Mesodermal cell (in vitro differentiated cells): ENCODE results near the gene UROC1.

Experiments used
- H3K27ac ChIP-seq: 2 replicates; pipeline ENCODE4 v1.7.0; 2013; ENCODE audit warnings: mild to moderate bottlenecking, low read depth, low read length, moderate library complexity; ENCODE audit not compliant: severe bottlenecking
- H3K36me3 ChIP-seq: 2 replicates; pipeline ENCODE4 v1.7.1; 2013; ENCODE audit warnings: mild to moderate bottlenecking, low read length, moderate library complexity; ENCODE audit not compliant: control insufficient read depth, insufficient read depth
- H3K4me1 ChIP-seq: one replicate; pipeline ENCODE4 v1.7.1; 2013; ENCODE audit warnings: mild to moderate bottlenecking, low read length; ENCODE audit not compliant: insufficient read depth, control insufficient read depth, poor library complexity, severe bottlenecking
- H3K4me3 ChIP-seq: 2 replicates; pipeline ENCODE4 v1.7.0; 2013; ENCODE audit warnings: low read length, control low read depth, mild to moderate bottlenecking; ENCODE audit not compliant: insufficient read depth, poor library complexity, severe bottlenecking; ENCODE audit errors: extremely low read depth
- H3K9me3 ChIP-seq: 2 replicates; pipeline ENCODE4 v1.7.1; 2013; ENCODE audit warnings: mild to moderate bottlenecking, low read length, moderate library complexity; ENCODE audit not compliant: control insufficient read depth
- WGBS, 2 experiments: methylation state at CpG; one replicate each; pipeline ENCODE4 v1.1.5; 2013; ENCODE audit warnings: missing lambda C conversion rate in 2 of 2; ENCODE audit not compliant: insufficient coverage in 2 of 2; 5-methylcytosine and 5-hydroxymethylcytosine counted together

Gene UROC1

DNA sequence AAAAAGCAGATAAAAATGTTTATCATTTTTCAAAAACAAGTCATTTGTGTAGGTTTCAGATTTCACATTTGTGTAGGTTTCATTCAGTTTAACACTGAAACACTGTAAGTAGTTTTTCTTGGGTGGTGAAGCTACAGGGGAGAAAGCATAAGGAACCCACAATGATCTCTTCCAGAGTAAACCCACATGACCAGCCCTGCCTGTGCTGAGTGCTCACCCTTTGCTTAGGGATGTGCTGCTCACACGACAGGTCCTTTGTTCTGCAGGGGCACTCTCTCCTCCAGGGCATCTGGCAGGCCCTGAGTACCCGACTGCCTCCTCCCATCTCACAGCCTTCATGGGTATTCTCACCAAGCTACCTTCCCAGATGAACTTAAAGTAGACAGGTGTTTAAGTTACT, 70.8 kb downstream of the UROC1 start:
- H3K4me3 ChIP-seq = no peak overlapping the region
- H3K4me1 ChIP-seq = no peaks in the 10 kb centered on the region
- WGBS, 2 experiments = 60% methylated on average over 1 of the region's 2 CpGs; no CpG with 5 or more reads in 1 of the 2 experiments
- H3K36me3 ChIP-seq = peaks cover 15% of the 10 kb centered on the region
- H3K9me3 ChIP-seq = no peaks in the 10 kb centered on the region
- H3K27ac ChIP-seq = no peak overlapping the region

DNA sequence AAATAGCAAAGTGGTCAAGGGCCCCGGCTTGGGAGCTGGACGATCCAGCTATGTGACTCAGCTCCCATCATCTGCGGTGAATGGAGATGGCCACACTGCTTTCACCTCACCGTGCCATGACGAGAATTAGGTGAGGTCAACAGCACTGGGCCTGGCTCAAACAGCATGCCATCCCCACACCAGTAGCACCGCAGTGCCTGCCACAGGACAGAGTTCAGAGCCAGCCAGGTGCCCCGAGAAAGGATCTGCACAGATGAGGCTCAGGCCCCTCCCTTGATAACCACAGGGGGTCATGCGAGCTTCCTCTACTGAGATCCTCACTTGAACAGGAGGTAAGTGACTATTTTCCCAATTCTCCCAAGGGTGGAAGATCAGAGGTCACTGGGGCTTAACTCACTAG, 71.3 kb downstream of the UROC1 start:
- Histone ChIP-seq H3K4me1 (no peaks in the 10 kb centered on the region), H3K9me3 (no peaks in the 10 kb centered on the region), H3K36me3 (peaks cover 10% of the 10 kb centered on the region), H3K27ac (no peak overlapping the region), H3K4me3 (no peak overlapping the region)
- WGBS, 2 experiments = 87 to 91% methylated on average over 7 to 8 of the region's 8 CpGs

DNA sequence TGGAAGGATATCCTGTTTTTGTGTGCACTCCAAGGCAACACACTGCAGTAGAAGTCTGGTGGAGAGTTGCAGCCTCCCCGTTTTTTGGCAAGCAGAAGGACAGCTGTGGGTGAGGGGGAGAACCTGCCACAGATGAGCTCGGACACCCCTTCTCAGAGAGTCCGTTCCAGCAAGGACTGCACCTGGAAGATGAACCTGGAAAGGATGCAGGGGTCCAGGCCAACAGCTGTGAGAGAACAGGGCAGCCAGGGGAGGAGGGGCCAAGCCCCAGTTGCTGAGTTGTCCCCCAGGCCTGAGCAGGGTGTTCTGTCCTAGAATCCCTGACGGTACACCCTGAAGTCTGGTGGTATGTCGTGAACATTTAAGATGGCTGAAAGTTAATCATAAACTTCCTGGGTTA, 72.1 kb downstream of the UROC1 start:
- Histone ChIP-seq H3K36me3 (peaks cover 2% of the 10 kb centered on the region), H3K4me1 (no peaks in the 10 kb centered on the region), H3K9me3 (no peaks in the 10 kb centered on the region), H3K4me3 (no peak overlapping the region), H3K27ac (no peak overlapping the region)
- WGBS, 2 experiments = 89 to 96% methylated on average over 5 of the region's 5 CpGs

DNA sequence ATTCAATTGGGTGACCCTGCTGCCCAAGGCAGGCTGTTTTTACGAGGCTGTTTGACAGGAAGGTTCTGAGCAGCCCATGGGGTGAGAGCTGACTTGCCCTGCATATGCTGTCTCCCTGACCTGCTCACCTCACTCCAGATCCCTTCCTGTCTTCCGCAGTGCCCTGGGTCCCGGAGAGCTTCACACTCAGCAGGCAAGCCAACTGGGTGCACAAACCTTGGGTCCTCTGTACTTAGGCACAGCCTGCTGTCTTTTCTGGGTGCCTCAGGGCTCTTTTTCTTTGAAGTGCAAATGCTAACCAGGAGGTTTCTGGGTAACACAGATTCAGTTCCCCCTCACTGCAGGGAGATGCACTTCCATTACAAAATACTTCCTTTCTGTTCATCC, 74.7 kb downstream of the UROC1 start:
- Histone ChIP-seq H3K27ac (no peak overlapping the region), H3K36me3 (peaks cover 13% of the 10 kb centered on the region), H3K9me3 (no peaks in the 10 kb centered on the region), H3K4me1 (no peaks in the 10 kb centered on the region), H3K4me3 (no peak overlapping the region)
- WGBS, 2 experiments = 85 to 91% methylated on average over 2 to 3 of the region's 3 CpGs

DNA sequence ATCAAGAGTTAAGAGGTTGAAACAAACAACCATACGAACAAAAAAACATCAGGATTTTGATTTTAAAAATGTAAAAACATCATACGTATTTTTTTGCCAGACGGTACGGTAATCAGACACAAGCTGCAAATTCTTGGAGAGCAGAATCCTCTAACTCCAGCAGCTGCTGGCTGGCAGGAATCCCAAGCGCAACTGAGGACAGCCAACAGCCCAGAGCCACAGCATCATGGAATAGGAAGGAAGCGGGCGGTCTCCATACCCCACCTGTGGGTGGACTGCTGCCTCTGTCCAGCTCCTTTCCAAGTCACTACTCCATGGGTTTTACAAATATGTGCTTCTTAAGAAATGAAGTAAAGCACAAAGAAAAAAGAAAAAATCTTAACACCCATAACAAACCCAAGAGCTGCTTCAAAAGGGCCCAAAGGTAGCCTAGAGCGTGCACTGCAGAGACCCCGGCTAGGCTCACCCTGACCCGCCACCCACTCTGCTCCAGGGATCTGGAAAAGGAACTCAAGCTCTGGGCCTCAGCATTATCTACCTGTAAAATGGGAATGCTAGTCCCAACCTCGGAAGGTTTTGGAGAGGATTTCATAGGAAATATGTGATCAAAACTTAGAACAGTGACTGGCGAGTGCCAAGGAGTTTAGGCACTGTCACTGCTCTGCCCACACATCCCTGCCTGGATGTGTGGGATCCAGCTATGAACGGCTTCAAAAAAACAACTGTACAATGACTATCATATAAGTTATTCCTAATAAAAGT, 75.3 kb downstream of the UROC1 start:
- Histone ChIP-seq H3K36me3 (peaks cover 16% of the 10 kb centered on the region), H3K4me3 (no peak overlapping the region), H3K9me3 (no peaks in the 10 kb centered on the region), H3K4me1 (no peaks in the 10 kb centered on the region), H3K27ac (no peak overlapping the region)
- WGBS, 2 experiments = 94 to 98% methylated on average over 5 to 7 of the region's 13 CpGs

DNA sequence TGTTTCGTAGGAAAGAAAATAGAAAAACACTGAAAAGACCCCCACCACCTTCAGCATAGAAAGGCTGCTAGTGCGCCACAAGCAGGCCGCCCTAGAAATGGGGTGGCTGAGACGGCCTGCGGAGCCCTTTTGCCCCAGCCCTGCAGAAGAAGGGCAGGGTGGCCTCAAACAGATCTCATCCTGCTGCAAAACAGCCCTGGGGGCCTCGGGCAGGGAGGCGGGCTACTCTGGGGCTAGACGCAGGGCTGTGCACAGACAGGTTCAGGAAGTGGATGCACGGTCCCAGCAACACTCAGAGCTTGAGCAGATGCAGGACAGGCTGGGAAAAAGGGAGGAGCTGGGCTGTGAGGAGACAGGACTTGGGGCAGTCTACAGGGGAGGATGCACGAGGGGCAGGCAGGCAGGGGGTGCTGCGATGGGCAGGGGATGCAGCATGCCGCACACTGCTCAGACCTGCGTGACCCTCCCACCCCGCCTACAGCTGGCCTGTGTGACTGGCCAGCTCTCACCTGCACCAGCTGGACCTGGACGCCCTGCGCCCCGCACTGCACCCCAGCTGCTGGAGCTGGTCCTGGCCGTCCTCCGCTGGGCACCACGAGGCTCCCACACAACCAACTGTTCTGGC, 76.2 kb downstream of the UROC1 start:
- H3K4me1 ChIP-seq = no peaks in the 10 kb centered on the region
- H3K9me3 ChIP-seq = no peaks in the 10 kb centered on the region
- no peak overlapping the region for H3K27ac ChIP-seq
- peaks cover 25% of the 10 kb centered on the region for H3K36me3 ChIP-seq
- no peak overlapping the region for H3K4me3 ChIP-seq
- WGBS, 2 experiments = 91 to 95% methylated on average over 14 to 16 of the region's 20 CpGs

DNA sequence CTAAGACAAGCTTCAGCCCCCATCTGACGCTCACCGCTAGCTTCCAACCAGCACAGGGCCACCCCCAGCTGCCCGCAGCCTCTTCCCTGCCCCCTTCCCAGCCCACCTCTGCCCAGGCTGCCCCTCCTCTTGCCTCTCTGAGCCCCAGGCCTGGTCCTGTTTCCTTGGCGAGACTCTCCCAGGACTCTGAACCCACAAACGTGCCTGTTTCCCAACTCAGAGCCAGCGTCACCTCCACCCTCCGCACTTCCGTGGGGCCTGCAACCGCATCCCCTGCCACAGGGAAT, 76.9 kb downstream of the UROC1 start:
- H3K27ac ChIP-seq = no peak overlapping the region
- 88 to 96% methylated on average over 4 to 7 of the region's 9 CpGs for WGBS, 2 experiments
- H3K9me3 ChIP-seq = no peaks in the 10 kb centered on the region
- peaks cover 25% of the 10 kb centered on the region for H3K36me3 ChIP-seq
- H3K4me1 ChIP-seq = no peaks in the 10 kb centered on the region
- H3K4me3 ChIP-seq = no peak overlapping the region

DNA sequence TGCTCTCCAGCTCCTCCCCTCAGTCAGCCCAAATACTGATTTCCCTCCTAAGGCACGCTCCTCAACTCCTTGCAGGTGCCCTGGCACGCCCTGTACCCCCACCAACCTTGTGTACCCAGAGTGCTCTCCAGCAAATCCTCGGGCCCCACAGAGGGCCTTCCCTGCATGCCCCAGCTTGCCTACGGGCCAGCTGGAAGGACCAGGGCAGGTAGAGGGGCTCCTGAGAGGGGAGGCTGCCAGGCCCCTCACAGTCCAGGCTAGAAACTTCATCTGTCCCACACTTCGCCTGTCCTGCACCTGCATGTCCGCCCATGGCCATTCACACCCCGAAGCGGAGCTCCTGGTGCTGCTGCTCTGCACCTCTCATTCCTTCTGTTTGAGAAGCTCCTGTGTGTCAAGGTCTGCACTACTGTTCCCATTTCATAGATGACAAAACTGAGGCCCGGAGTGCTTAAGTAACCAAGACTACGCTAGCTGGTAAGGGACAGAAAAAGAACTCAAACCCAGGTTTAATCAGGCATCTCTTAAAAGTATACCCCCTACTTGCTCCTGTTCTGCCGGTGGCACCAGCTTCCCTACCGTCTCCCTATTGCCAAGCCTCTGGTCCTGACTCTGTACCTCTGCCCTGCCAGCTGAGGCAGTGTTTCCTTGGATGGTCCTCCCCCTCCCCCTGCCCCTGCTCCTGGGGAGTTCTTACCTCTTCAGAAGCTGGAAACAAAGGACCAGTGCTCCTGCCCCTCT, 77.4 kb downstream of the UROC1 start:
- H3K4me1 ChIP-seq = no peaks in the 10 kb centered on the region
- H3K9me3 ChIP-seq = no peaks in the 10 kb centered on the region
- no peak overlapping the region for H3K27ac ChIP-seq
- 89 to 90% methylated on average over 9 to 11 of the region's 12 CpGs for WGBS, 2 experiments
- H3K36me3 ChIP-seq = peaks cover 25% of the 10 kb centered on the region
- H3K4me3 ChIP-seq = no peak overlapping the region

DNA sequence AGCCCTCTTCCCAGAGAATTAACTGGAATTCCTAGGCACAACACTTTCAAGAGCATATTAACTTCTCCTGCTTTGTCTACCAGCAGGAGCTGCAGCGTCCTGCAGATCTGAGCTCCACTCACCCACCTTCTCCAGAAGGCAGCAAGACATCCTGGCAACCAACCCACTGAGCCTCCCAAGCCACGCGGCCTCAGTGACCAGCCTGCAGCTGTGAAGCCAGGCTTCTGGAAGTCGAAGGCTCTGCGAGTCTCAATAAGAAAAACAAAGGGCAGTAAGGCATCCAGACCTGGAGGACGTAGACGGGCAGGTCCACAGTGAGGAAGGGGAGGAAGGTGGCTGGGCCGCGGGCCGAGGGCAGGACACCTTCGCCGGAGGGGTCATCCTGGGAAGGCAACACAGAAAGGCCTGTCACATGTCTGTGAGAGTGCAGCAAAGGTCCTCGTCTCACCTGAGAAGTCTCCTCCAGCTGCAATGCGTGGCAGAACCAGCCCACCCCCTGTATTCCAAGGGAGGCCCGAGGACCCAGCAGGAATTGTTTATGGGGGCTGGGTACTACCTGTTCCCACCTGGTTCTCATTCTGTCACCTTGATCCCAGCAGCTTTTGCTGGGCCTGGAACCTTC, 78.1 kb downstream of the UROC1 start:
- H3K9me3 ChIP-seq = no peaks in the 10 kb centered on the region
- H3K4me1 ChIP-seq = no peaks in the 10 kb centered on the region
- no peak overlapping the region for H3K27ac ChIP-seq
- H3K4me3 ChIP-seq = no peak overlapping the region
- H3K36me3 ChIP-seq = peaks cover 25% of the 10 kb centered on the region
- 85 to 90% methylated on average over 14 to 15 of the region's 15 CpGs for whole genome bisulfite sequencing, 2 experiments

DNA sequence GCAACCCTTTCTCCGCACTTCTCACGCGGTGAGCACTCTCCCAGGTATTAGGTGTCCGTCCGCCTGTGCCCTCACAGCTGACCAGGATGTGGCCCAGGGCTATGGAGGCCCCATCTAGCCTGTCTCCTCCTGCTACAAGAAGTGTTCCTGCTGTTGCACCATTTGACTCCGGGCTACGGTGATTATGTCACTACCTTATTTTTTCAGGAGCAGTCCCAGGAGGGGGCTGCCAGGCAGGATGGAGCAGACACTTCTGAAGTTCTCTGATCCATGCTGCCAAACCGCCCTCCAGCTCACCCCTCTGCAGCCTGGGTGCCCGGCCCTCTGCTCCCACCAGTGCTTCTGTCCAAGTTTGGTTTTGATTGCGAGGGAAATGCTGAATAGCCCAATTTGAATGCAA, 78.8 kb downstream of the UROC1 start:
- Histone ChIP-seq H3K9me3 (no peaks in the 10 kb centered on the region), H3K4me3 (no peak overlapping the region), H3K36me3 (peaks cover 25% of the 10 kb centered on the region), H3K27ac (no peak overlapping the region), H3K4me1 (no peaks in the 10 kb centered on the region)
- WGBS, 2 experiments = 93 to 96% methylated on average over 8 to 9 of the region's 10 CpGs
